GM18951 (cell line): ENCODE measurements around the gene ASIC5.

Experiments
- POLR2A ChIP-seq: IDR thresholded peaks from 4 replicates; pipeline ENCODE4 v1.6.1; 2011; ENCODE audit warnings: mild to moderate bottlenecking; ENCODE audit not compliant: insufficient read length, insufficient read depth; ENCODE audit errors: extremely low read depth
- in situ Hi-C: fragments of 300-500 bp; cut with MboI; formaldehyde crosslinking; loops from one replicate; pipeline ENCODE4 v1.12.0; 2022; ENCODE audit warnings: low sequenced_read_pairs, mixed read lengths, inconsistent platforms; ENCODE audit not compliant: unreplicated experiment

The ASIC5 gene

DNA sequence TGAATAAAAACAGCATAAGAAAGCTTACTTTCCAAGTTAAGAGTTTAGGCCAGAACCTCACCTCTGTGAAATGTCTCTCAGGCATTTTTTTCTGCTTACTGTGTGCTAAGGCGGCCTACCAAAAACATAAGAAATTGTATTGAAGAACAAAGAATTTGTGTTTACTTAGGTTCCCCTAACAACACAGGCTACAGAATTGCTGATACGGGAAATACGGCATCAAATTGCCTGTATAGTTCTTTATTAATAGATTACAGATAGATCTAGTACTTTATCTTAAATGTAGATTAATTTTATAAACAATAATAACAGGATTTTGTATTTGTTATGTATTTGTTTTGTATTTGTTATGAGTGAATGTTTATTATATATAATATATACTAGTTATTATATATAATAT is 12.9 kb downstream of the ASIC5 start:
- no peak for TF ChIP-seq POLR2A
- in situ Hi-C loops, result no loop called here

DNA sequence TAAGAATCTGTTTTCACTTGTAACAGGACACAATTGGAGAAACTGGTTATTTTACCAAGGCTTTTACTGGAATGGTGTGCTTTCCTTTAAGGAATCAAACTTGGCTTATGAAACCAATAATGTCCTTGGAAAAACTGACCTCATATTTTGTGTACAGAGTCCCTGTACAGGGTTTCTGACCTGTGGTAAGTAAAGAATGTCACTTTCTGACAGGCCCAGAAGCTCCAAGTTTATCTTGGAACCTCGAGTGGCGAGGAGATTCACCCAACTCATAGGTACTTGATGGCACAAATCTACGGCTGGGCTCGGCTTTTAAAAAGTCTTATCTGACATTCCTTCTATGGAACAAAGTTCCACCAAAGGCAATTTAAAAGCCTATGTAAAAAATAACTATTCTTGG is 17.0 kb downstream of the ASIC5 start:
- no peak for TF ChIP-seq POLR2A
- in situ Hi-C loops, result no loop called here

DNA sequence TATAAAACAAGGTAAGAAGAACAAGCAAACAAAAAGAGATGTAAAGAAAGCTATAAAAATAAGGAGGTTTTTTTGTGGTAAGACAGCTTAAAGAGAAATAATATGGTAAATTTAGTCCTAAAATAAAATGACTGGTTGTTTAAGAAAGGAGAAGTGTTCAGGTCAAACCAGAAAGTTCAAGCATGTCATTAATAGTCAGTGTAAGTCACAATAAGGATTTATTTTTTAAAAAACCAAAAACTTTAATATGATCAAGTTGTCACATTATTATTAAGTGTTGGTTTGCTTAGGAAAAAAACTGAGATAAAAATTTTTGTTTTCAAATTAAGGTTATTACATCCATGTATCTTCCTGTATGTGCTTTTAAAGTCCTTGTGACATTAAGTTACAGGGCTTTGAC is 19.1 kb downstream of the ASIC5 start:
- no peak for TF ChIP-seq POLR2A
- in situ Hi-C loops, result no loop called here

DNA sequence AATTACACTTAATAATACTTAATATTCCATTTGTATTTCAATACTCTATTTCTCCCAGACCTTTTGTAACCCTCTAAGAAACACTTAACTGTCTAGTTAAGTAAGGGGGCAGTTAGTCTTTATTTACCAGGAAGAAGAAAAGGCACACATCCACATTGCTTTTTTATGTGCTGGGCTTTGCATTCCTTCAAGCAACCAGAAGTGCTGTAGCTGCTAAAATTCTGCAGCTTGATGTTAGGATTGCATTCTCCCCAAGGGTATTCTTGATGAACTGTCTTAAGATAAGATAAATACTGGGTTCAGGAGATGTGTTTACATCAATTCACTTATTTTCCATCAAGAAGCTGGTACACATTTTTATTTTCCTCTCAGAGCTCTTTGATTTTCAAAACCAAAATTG is 24.0 kb downstream of the ASIC5 start:
- TF ChIP-seq POLR2A, result no peak
- in situ Hi-C loops, result no loop called here

DNA sequence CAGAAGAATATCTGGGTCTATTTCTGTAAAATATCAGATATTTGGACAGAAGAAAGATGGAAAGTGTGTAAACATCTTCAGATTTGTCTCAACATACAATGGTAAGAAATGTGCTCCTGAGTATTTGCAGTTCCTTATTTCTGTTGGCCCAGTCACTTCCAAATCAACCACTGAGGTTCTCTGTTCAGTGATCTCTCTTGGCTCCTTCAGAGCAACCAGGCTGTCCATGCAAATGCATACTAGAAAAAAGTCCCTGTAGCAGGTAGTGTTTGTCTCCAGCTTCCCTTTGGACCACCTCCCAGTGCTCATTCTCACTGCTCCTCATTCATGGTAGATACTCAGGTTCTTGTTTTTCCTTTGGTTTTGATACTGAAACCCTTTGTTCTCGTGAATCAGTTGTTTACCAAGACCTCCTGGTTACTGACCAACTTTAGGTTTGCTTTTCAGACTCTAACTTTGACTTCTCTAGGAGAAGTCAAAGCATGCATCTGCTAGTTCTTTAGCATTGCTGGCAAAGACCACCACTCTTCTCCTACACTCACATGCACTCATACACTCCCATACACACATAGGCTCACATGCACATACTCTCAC is 28.8 kb downstream of the ASIC5 start:
- TF ChIP-seq POLR2A, result no peak
- in situ Hi-C loops, result no loop called here

DNA sequence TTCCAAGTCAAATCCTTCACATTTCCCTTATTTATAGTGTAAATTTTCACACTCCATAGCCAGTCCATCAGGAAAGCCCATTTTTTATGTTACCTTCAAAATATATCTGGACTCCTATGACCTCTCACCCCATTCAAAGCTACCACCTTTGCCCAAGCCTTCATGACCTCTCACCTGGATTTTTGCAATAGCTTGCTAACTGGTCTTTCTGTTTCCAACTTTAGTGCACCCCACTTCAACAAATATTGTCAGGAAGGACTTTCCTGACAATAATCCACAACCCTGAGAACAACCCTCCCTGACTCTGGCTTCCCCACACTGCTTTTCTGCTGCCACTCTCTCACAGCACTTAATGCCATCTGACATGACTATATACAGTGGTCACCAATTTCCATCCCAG is 33.4 kb downstream of the ASIC5 start:
- in situ Hi-C loops, result no loop called here
- no peak for TF ChIP-seq POLR2A

DNA sequence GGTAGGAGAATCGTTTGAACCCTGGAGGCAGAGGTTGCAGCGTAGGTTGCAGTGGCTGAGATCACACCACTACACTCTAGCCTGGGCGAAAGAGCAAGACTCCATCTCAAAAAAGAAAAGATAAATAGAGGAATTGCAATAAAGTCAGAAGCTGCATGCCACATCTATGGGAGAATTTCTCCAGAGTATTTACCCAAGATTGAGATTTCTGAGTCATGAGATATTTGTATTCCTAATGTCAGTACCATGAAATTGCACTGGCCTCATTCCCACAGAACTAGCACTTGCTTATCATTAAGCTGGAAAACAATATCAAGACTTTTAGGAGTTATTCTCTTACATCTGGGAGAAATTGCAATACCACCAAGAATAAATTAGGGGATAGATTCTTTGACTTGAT is 37.4 kb downstream of the ASIC5 start:
- TF ChIP-seq POLR2A, result no peak
- in situ Hi-C loops, result no loop called here

DNA sequence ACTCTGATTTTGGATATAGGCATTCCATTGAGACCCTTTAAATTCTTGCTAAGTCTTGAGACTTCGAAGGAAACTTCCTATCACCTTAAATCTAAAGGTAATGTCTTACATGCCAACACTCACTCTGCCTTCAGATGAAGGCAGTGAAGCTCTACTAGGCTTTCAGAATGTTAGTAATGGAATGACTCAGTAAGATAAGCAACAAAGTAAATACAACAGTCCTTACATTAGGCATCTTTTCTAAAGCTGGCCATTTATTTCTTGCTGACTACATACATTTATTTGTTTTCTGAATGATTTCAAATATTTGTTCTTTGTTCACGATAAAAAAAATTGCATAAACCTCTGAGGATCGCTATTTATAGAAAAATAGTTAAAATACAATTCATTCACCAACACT is 43.5 kb downstream of the ASIC5 start:
- in situ Hi-C loops, result no loop called here
- no peak for TF ChIP-seq POLR2A

DNA sequence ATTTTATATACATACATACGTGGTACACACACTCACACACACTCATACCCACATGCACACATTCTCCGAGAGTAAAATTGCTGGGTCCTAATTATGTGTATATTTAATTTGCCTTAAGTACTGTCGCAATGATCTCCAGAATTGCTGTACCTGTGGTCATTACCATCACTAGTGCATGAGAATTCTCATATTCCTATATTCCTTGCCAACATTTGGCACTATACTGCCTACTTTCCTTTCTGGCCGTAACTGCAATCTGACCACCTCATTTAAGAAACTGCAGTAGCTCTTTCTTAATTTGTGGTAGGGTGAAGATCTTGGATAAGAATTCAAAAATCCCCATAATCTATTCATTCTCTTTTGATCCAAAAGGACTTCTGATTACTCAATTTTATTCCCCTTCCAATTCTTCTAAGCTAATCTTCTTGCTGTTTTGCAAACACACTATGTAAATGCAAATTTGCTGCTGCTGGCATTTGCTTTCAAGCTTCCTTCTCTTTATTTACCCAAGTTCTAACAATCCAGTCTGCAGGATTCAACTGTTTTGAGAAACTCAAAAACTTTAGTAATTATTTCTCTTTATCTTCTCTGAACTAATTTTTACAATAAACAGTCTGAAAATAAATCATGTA is 45.1 kb downstream of the ASIC5 start:
- in situ Hi-C loops, result no loop called here
- TF ChIP-seq POLR2A, result no peak

DNA sequence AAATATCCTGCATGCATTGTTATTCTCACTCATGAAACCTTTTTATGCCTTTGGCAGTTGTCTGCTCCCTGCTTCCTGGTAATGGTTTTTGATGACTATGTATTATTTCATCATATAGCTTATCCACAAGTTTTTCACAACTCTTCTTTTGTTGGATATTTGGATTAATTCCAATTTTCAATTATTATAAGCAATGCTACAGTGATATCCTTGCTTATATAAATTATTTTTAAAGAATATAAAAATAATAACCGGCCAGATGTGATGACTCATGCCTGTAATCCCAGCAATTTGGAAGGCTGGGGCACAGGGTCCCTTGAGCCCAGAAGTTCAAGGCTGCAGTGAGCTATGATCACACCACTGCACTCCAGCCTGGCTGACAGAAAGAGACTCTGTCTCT is 47.0 kb downstream of the ASIC5 start:
- in situ Hi-C loops, result no loop called here
- no peak for TF ChIP-seq POLR2A

DNA sequence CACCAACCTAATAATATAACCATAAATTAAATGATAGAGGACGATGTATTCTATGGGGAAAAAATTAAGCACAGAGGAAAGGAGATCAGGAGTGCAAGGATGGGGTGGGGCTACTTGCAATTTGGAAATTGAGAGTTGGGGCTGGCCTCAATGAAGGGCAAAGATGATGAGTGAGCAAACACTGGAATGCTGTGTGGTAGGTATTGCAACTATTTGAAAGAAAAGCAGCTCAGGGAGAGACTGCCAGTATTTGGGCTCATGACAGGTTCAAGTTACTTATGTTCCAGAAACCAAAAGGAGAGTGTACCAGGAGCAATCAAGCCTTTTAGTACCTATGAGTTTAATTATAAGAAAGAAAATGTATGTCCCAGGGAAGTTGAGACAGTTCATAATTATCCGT is 47.4 kb downstream of the ASIC5 start:
- in situ Hi-C loops, result no loop called here
- TF ChIP-seq POLR2A, result no peak

DNA sequence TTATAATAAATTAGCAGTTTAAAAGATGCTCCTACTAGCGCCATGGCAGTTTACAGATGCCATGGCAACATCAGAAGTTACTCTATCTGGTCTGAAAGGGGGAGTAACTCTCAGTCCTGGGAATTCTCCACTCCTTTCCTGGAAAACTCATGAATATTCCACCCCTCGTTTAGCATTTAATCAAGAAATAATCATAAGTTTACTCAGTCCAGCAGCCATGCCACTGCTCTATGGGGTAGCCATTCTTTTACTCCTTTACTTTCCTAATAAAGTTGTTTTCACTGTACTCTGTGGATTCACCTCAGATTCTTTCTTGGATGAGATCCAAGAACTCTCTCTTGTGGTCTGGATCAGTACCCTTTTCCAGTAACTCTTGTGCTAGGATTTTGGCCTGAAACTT is 55.0 kb downstream of the ASIC5 start:
- in situ Hi-C loops, result loop anchor here (5.0 kb wide), 1 partner anchor 141 kb away; the partner anchor contains the start of gene CTSO

DNA sequence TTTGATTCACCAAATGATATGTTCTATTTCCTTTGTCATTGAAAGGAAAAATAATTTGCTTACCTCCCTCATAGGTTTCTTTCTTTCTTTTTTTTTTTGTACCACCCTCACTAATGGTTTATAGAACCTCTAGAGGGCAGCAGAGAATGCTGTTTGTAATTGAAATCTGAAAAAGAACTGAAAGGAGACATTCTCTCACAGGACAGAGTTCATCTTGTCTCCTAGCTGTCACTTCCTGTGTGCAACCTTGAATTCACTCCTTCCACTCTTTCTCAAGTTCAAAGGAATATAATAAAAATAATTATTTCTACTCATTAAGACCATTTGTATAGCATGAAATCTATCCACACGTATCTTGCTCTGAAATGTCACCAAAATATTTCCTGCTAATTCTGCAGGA is 56.2 kb downstream of the ASIC5 start:
- in situ Hi-C loops, result loop anchor here (5.0 kb wide), 1 partner anchor 142 kb away; the partner anchor contains the start of gene CTSO
- TF ChIP-seq POLR2A, result no peak

More for the DNA sequence above, 55.0 kb downstream of the ASIC5 start:
- TF ChIP-seq POLR2A, result no peak

DNA sequence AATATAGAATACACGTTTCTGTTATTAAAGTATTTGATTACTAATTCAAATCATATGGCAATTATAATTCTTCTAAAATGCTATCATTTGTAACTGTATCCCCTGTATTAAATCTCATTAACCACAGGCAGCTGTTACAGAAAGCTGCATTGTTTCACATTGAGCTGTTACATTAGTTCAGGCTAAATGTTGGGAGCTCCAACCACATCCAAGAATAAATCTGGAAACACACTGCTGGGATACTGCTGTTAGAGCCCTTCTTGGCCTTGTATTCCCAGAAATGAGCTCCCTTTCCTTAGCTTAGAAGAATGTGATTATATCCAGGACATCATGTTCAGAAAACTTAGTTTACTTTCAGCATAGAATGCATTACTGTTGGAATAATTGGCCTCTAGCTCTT is 59.1 kb downstream of the ASIC5 start:
- TF ChIP-seq POLR2A, result no peak

More for the DNA sequence above, 59.1 kb downstream of the ASIC5 start:
- in situ Hi-C loops, result no loop called here
